ENCODE data around the gene TMEM250. TPM values are rescaled to one million over a fixed set of nuclear protein-coding genes. Genes with fewer than 3 reads are reported as not detected.
A peak's percentile ranks its signal among the peaks of the same experiment; 100 is the strongest.

The TMEM250 gene
- total RNA-seq, 2 donors from 2014 or later, result 20.3 to 29.3 TPM

- DNase-seq (ENCODE audit: low spot score), result no peak
- H3K4me3 ChIP-seq, result no peak overlapping the region
- no peaks in the 10 kb centered on the region for H3K27me3 ChIP-seq
- TF ChIP-seq, protein P1, sequence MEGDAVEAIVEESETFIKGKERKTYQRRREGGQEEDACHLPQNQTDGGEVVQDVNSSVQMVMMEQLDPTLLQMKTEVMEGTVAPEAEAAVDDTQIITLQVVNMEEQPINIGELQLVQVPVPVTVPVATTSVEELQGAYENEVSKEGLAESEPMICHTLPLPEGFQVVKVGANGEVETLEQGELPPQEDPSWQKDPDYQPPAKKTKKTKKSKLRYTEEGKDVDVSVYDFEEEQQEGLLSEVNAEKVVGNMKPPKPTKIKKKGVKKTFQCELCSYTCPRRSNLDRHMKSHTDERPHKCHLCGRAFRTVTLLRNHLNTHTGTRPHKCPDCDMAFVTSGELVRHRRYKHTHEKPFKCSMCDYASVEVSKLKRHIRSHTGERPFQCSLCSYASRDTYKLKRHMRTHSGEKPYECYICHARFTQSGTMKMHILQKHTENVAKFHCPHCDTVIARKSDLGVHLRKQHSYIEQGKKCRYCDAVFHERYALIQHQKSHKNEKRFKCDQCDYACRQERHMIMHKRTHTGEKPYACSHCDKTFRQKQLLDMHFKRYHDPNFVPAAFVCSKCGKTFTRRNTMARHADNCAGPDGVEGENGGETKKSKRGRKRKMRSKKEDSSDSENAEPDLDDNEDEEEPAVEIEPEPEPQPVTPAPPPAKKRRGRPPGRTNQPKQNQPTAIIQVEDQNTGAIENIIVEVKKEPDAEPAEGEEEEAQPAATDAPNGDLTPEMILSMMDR (IDR thresholded peaks at IDR 0.05), result no peak
- H3K4me1 ChIP-seq, result peaks cover 0 to 35% of the 10 kb centered on the region in 2 donors
- H3K9me3 ChIP-seq, result no peaks in the 10 kb centered on the region
- H3K36me3 ChIP-seq, result peaks cover 16% of the 10 kb centered on the region
- H3K27ac ChIP-seq, result no peak overlapping the region
These were observed 4.1 kb downstream of the TMEM250 start for GRCh38 chr9:136114610-136115009.

- TF ChIP-seq, protein P1 (IDR thresholded peaks at IDR 0.05), result no peak
- Histone ChIP-seq H3K4me1 (peaks cover 0 to 43% of the 10 kb centered on the region in 2 donors), H3K36me3 (peaks cover 16% of the 10 kb centered on the region), H3K27ac (no peak overlapping the region), H3K9me3 (no peaks in the 10 kb centered on the region), H3K4me3 (no peak overlapping the region), H3K27me3 (no peaks in the 10 kb centered on the region)
- DNase-seq (ENCODE audit: low spot score), result no peak
These were observed 6.1 kb downstream of the TMEM250 start for GRCh38 chr9:136112541-136112940.

DNA sequence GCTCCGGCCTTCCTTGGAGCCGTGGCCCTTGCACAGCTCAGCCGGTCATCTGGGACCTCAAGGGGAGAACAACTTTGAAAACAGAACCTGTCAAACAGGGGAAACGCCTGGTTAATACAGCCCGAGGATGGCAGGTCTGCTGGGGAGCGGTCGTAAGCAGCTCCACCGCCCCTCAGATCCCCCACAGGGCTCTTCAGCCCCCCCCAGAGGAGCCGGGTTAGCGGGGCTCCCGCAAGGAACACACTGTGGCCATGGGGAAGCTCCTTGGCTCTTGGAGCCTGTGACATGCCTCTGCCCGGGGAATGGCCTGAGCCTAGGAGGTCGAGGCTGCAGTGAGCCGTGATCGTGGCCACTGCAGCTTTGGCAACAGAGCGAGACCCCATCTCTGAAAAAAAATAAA lies 6.8 kb downstream of the TMEM250 start:
- H3K9me3 ChIP-seq, result no peaks in the 10 kb centered on the region

GRCh38 chr9:136111190-136111589 lies 7.5 kb downstream of the TMEM250 start:
- peaks cover 0 to 48% of the 10 kb centered on the region in 2 donors for H3K4me1 ChIP-seq
- H3K4me3 ChIP-seq, result no peak overlapping the region
- peaks cover 12% of the 10 kb centered on the region for H3K36me3 ChIP-seq
- no peak for DNase-seq (ENCODE audit: low spot score)
- H3K27me3 ChIP-seq, result no peaks in the 10 kb centered on the region
- TF ChIP-seq, protein P1 (IDR thresholded peaks at IDR 0.05), result no peak
- H3K9me3 ChIP-seq, result no peaks in the 10 kb centered on the region
- peak overlapping the region in 1 of 2 donors; percentile 83 for H3K27ac ChIP-seq

More for the DNA sequence above, 6.8 kb downstream of the TMEM250 start:
- Histone ChIP-seq H3K4me3 (no peak overlapping the region), H3K27me3 (no peaks in the 10 kb centered on the region), H3K4me1 (peaks cover 0 to 42% of the 10 kb centered on the region in 2 donors), H3K36me3 (peaks cover 16% of the 10 kb centered on the region), H3K27ac (no peak overlapping the region)
- no peak for DNase-seq (ENCODE audit: low spot score)
- TF ChIP-seq, protein P1 (IDR thresholded peaks at IDR 0.05), result no peak

- Histone ChIP-seq H3K4me3 (peak overlapping the region in 1 of 2 donors; percentile 36), H3K9me3 (no peaks in the 10 kb centered on the region), H3K27ac (peak overlapping the region; percentile 61 to 83), H3K36me3 (peaks cover 3% of the 10 kb centered on the region), H3K4me1 (peaks cover 3 to 57% of the 10 kb centered on the region in 2 donors), H3K27me3 (no peaks in the 10 kb centered on the region)
- DNase-seq (ENCODE audit: low spot score), result no peak
- TF ChIP-seq, protein P1 (IDR thresholded peaks at IDR 0.05), result peak in 1 of 2 donors; percentile 41
These were observed 8.3 kb downstream of the TMEM250 start for GRCh38 chr9:136110082-136111061.
